ENCODE data around the gene TSHZ1. TPM values are rescaled to one million over a fixed set of nuclear protein-coding genes. Genes with fewer than 3 reads are reported as not detected.

TSHZ1 gene
- total and polyA plus RNA-seq, 2 experiments from 2014 or later: 0.23 to 0.38 TPM

GRCh38 chr18:75247611-75248421, 37.2 kb downstream of the TSHZ1 start:
- Mint-ChIP-seq H3K36me3 (ENCODE audit: low read depth) (no peaks in the 10 kb centered on the region), H3K9me3 (no peaks in the 10 kb centered on the region), H3K27me3 (ENCODE audit: insufficient read depth, low read depth, poor library complexity) (peaks cover 3% of the 10 kb centered on the region), H3K4me1 (no peaks in the 10 kb centered on the region; the same call in 2 of the 3 replicates), H3K4me3 (no peak overlapping the region), H3K27ac (no peak overlapping the region)
- Histone ChIP-seq H3K27me3 (ENCODE audit: insufficient read depth) (no peaks in the 10 kb centered on the region), H3K9me2 (ENCODE audit: insufficient read depth) (0 out of 2 replicates have a peak, but pooled peaks cover under 1% of the 10 kb centered on the region), H3K79me2 (replicated peaks; ENCODE audit: insufficient read depth) (no peaks in the 10 kb centered on the region), H2AFZ (no peak overlapping the region; the same call in 1 of the 2 replicates), H3K4me1 (ENCODE audit: insufficient read depth) (no peaks in the 10 kb centered on the region), H3F3A (replicated peaks; ENCODE audit: low read depth) (no peaks in the 10 kb centered on the region), H3K27ac (ENCODE audit: low read depth) (no peak overlapping the region), H4K20me1 (replicated peaks; ENCODE audit: insufficient read depth) (no peaks in the 10 kb centered on the region), H3K36me3 (ENCODE audit: insufficient read depth) (no peaks in the 10 kb centered on the region), H3K4me2 (no peak overlapping the region), H3K4me3 (no peak overlapping the region)
- DNase-seq (ENCODE audit: low spot score) (no peak), ATAC-seq (no peak)
- TF ChIP-seq ZNF331 (CRISPR knock-in tag; IDR thresholded peaks at IDR 0.05; ENCODE audit: low read depth): no peak
- no peak for TF ChIP-seq JUNB (IDR thresholded peaks at IDR 0.05; ENCODE audit: unreplicated experiment)
- no peak for TF ChIP-seq NANOG (IDR thresholded peaks at IDR 0.05; ENCODE audit: borderline replicate concordance)
- no peak for TF ChIP-seq ZNF462 (CRISPR knock-in tag; IDR thresholded peaks at IDR 0.05)
- TF ChIP-seq REST (IDR thresholded peaks at IDR 0.05; ENCODE audit: unreplicated experiment): no peak
- TF ChIP-seq ETS1 (IDR thresholded peaks at IDR 0.05): no peak
- no peak for TF ChIP-seq CREB1 (CRISPR knock-in tag; IDR thresholded peaks at IDR 0.05; ENCODE audit: low read depth)
- no peak for TF ChIP-seq CTCF (conservative IDR thresholded peaks at IDR 0.05; ENCODE audit: low read depth in 2 of 2)
- no peak for TF ChIP-seq EZH2phosphoT487 (IDR thresholded peaks at IDR 0.05; ENCODE audit: unreplicated experiment)
- no peak for TF ChIP-seq EZH2 (IDR thresholded peaks at IDR 0.05; ENCODE audit: low read depth, unreplicated experiment)
- TF ChIP-seq POLR2AphosphoS5 (IDR thresholded peaks at IDR 0.05; ENCODE audit: low read depth): no peak
- TF ChIP-seq ZNF114 (CRISPR knock-in tag; IDR thresholded peaks at IDR 0.05): no peak
- TF ChIP-seq STAT1 (IDR thresholded peaks at IDR 0.05; ENCODE audit: unreplicated experiment): no peak

Measured in GM23338 (cell line).